ENCODE results near the gene DPP4.

DNA sequence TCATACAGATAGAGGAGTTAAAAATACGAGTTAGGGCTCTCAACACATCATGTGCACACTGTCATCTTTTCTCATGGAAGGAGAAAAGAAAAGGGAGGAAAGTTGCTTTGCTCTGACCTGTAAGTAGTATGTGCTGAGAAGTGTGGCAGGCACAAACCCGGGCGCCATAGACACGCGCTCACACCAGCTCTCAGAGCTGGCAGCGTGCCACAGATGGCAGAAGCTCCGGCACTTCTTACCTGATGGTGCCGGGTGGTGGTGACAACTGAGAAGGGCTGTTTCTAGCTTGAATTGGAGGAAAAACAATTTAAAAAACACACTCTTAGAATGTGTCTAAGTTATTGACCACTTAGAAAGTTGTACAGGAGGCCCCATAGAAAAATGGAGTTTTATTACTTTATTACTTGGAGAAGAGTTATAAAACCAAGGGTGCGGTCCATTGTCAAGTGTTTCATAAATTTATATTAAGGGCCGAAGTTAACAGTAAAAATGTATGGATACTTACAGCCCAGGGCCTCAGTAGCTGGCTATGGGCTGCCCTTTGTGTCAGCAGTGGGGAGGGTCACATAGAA, 92.2 kb downstream of the DPP4 start:
- TF ChIP-seq, protein P1, sequence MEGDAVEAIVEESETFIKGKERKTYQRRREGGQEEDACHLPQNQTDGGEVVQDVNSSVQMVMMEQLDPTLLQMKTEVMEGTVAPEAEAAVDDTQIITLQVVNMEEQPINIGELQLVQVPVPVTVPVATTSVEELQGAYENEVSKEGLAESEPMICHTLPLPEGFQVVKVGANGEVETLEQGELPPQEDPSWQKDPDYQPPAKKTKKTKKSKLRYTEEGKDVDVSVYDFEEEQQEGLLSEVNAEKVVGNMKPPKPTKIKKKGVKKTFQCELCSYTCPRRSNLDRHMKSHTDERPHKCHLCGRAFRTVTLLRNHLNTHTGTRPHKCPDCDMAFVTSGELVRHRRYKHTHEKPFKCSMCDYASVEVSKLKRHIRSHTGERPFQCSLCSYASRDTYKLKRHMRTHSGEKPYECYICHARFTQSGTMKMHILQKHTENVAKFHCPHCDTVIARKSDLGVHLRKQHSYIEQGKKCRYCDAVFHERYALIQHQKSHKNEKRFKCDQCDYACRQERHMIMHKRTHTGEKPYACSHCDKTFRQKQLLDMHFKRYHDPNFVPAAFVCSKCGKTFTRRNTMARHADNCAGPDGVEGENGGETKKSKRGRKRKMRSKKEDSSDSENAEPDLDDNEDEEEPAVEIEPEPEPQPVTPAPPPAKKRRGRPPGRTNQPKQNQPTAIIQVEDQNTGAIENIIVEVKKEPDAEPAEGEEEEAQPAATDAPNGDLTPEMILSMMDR (IDR thresholded peaks at IDR 0.05), result no peak
- no peak for TF ChIP-seq POLR2A (IDR thresholded peaks at IDR 0.05)
